AG20443 (cell line): ENCODE data around the gene GNL1.
"Not testable (repeated sequence)": the region's sequence is repeated elsewhere in the genome, so short reads cannot be mapped to it uniquely, and the experiment has no call there.

Source experiments
- DNase-seq: peaks from one replicate; pipeline ENCODE4 v3.0.0; 2012; ENCODE audit warnings: low spot score, mixed read lengths

GNL1 gene

GRCh38 chr6:30497261-30497599 lies 59.1 kb downstream of the GNL1 start:
- not testable (repeated sequence) for DNase-seq

DNA sequence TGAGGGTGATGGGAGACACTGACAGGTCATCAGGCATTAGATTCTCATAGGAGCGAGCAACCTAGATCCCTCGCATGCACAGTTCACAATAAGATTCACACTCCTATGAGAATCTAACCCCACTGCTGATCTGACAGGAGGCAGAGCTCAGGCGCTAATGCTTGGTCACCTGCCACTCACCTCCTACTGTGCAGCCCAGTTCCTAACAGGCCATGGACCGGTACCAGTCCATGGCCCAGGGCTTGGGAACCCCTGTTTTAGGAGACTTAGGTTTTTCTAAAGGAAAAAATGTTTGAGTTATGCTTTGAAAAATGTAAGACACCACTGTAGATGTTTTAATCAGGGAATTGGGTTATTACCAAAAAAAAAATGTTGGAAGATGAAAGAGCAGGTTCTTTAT lies 60.3 kb downstream of the GNL1 start:
- no peak for DNase-seq

- DNase-seq: not testable (repeated sequence)
Observed at GRCh38 chr6:30495060-30495459, 61.2 kb downstream of the GNL1 start.

DNA sequence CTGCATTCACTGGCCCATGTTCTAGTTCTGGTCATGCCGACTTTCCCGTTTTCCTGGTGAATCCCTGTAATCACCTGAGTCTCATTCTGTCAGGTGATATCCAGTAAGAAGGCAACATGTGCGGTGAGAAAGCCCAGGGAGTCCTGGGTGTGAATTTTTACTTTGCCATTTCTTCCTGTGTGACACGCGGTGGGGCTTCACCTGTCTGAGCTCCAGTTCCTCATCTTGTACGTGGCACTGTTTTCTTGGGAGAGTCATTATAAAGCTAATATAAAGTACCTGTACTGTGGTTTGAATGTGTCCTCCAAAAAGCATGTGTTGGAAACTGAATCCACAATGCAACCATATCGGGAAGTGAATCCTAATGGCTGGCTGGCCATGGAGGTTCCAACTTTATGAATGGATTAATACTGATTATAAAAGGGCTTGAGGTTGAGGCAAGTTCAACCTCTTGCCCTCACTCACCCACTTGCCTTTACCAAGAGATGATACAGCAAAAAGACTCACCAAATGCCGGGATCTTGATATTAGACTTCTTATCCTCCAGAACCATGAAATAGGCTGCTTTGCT lies 61.9 kb downstream of the GNL1 start:
- no peak for DNase-seq

GRCh38 chr6:30493643-30494250 lies 62.5 kb downstream of the GNL1 start:
- DNase-seq: no peak

GRCh38 chr6:30491991-30492952 lies 64.0 kb downstream of the GNL1 start:
- DNase-seq: no peak
